ENCODE data around the gene TM7SF3.

TM7SF3 gene

DNA sequence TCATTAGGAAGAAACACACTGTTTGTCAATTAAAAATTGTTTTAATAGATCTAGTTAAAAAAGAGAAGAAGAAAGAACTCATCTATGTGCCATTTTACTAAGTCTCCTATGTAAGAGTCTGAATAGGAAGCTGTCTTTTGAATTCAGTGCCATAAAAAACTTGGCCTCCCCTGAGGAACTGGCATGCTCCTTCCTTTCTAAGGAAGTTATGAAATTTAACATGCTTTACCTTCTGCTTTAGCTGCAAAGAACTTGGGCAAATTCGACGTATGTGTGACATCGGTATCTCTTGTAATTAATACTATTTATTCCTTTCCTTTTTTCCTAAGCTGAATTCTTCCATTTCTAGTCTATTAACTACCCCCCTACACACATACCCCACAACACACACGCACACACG, 12.5 kb downstream of the TM7SF3 start:
- TF ChIP-seq FOXP2 (optimal IDR thresholded peaks at IDR 0.05; ENCODE audit: control extremely low read depth, extremely low read length, insufficient read depth) (no peak), POLR2AphosphoS5 (IDR thresholded peaks at IDR 0.05; ENCODE audit: borderline replicate concordance, low read depth, low read length) (no peak), EZH2 (IDR thresholded peaks at IDR 0.05) (no peak)
- no peak for DNase-seq (ENCODE audit: low read depth, low spot score)
- no peak overlapping the region for H3K4me3 ChIP-seq
- H3K9me3 ChIP-seq (ENCODE audit: low read depth, low read length): no peaks in the 10 kb centered on the region
- H3K9ac ChIP-seq (ENCODE audit: insufficient read length): no peak overlapping the region
- peaks cover 11% of the 10 kb centered on the region; the same call in 1 of the 2 replicates for H3K36me3 ChIP-seq (ENCODE audit: insufficient read depth, low read length)
- no peak overlapping the region for H3K27ac ChIP-seq

DNA sequence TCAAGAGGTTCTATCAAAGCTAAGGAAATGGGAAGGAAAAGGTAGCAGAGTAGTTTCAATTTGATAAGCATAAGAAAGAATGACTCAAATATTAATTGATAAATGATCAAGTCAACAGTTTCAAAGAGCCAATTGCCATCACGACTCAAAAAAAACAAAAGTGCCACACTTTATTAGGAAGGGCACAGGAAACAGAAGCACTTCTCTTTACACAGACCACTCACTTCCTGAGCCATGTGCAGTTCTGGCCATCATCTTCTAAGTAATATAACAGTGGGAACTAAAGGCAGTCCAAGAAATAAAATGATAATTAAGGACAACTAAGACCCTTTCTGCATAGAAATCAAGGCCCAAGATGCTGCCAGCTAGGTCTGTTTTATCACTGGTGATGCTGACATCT, 13.2 kb downstream of the TM7SF3 start:
- TF ChIP-seq EZH2 (IDR thresholded peaks at IDR 0.05): no peak
- no peak for TF ChIP-seq POLR2AphosphoS5 (IDR thresholded peaks at IDR 0.05; ENCODE audit: borderline replicate concordance, low read depth, low read length)
- TF ChIP-seq FOXP2 (optimal IDR thresholded peaks at IDR 0.05; ENCODE audit: control extremely low read depth, extremely low read length, insufficient read depth): no peak
- no peak for DNase-seq (ENCODE audit: low read depth, low spot score)
- H3K9me3 ChIP-seq (ENCODE audit: low read depth, low read length): no peaks in the 10 kb centered on the region

GRCh38 chr12:26997003-26997402, 17.2 kb downstream of the TM7SF3 start:
- Histone ChIP-seq H3K9ac (ENCODE audit: insufficient read length) (no peak overlapping the region), H3K9me3 (ENCODE audit: low read depth, low read length) (no peaks in the 10 kb centered on the region), H3K36me3 (ENCODE audit: insufficient read depth, low read length) (peaks cover 28% of the 10 kb centered on the region), H3K4me3 (no peak overlapping the region), H3K27ac (no peak overlapping the region)
- TF ChIP-seq EZH2 (IDR thresholded peaks at IDR 0.05) (no peak), POLR2AphosphoS5 (IDR thresholded peaks at IDR 0.05; ENCODE audit: borderline replicate concordance, low read depth, low read length) (no peak), FOXP2 (optimal IDR thresholded peaks at IDR 0.05; ENCODE audit: control extremely low read depth, extremely low read length, insufficient read depth) (no peak)
- DNase-seq (ENCODE audit: low read depth, low spot score): no peak

More for the DNA sequence above, 13.2 kb downstream of the TM7SF3 start:
- Histone ChIP-seq H3K4me3 (no peak overlapping the region), H3K9ac (ENCODE audit: insufficient read length) (no peak overlapping the region), H3K27ac (no peak overlapping the region), H3K36me3 (ENCODE audit: insufficient read depth, low read length) (peaks cover 11% of the 10 kb centered on the region; the same call in 1 of the 2 replicates)

DNA sequence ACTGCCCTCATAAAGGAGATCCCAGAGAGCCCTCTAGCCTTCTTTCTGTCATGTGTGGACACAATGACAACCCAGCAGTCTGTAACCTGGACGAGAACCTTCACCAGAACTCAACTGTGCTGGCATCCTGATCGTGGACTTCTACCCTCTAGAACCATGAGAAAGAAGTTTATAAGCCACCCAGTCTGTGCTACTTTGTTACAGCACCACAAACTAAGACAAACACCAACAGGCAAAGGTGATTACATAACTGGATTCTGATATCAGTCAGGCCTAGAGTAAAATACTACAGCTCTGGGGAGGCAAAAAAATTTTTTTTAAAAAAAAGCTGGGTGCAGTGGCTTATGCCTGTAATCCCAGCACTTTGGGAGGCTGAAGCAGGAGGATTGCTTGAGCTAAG, 18.5 kb downstream of the TM7SF3 start:
- H3K9ac ChIP-seq (ENCODE audit: insufficient read length): no peak overlapping the region
- DNase-seq (ENCODE audit: low read depth, low spot score): no peak
- TF ChIP-seq POLR2AphosphoS5 (IDR thresholded peaks at IDR 0.05; ENCODE audit: borderline replicate concordance, low read depth, low read length) (no peak), EZH2 (IDR thresholded peaks at IDR 0.05) (no peak), FOXP2 (optimal IDR thresholded peaks at IDR 0.05; ENCODE audit: control extremely low read depth, extremely low read length, insufficient read depth) (no peak)
- H3K27ac ChIP-seq: no peak overlapping the region
- H3K36me3 ChIP-seq (ENCODE audit: insufficient read depth, low read length): peaks cover 31% of the 10 kb centered on the region
- H3K9me3 ChIP-seq (ENCODE audit: low read depth, low read length): no peaks in the 10 kb centered on the region
- H3K4me3 ChIP-seq: no peak overlapping the region

- H3K27ac ChIP-seq: no peak overlapping the region
- TF ChIP-seq POLR2AphosphoS5 (IDR thresholded peaks at IDR 0.05; ENCODE audit: borderline replicate concordance, low read depth, low read length): no peak
- TF ChIP-seq FOXP2 (optimal IDR thresholded peaks at IDR 0.05; ENCODE audit: control extremely low read depth, extremely low read length, insufficient read depth): no peak
- no peak for TF ChIP-seq EZH2 (IDR thresholded peaks at IDR 0.05)
- H3K9ac ChIP-seq (ENCODE audit: insufficient read length): no peak overlapping the region
- no peak overlapping the region for H3K4me3 ChIP-seq
- H3K9me3 ChIP-seq (ENCODE audit: low read depth, low read length): no peaks in the 10 kb centered on the region
- DNase-seq (ENCODE audit: low read depth, low spot score): no peak
- peaks cover 25% of the 10 kb centered on the region for H3K36me3 ChIP-seq (ENCODE audit: insufficient read depth, low read length)
Observed at GRCh38 chr12:26994109-26994508, 20.1 kb downstream of the TM7SF3 start.

DNA sequence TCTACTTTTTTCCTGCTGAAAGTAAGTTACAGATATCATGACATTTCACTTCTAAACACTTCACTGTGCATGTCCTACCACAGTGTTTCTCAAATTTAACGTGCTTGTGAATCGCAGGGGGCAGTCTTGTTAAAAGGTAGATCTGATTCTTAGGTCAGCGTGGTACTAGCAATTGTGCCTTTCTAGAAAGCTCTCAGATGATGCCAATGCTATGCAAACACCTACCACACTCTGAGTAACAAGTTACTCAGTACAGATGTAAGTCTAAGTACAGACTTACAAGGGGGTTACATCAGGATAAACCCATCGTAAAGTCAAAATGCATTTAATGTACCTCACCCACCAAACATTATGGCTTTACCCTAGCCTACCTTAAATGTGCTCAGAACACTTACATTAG, 22.4 kb downstream of the TM7SF3 start:
- Histone ChIP-seq H3K4me3 (no peak overlapping the region), H3K9ac (ENCODE audit: insufficient read length) (no peak overlapping the region), H3K9me3 (ENCODE audit: low read depth, low read length) (no peaks in the 10 kb centered on the region), H3K36me3 (ENCODE audit: insufficient read depth, low read length) (peaks cover 23% of the 10 kb centered on the region), H3K27ac (no peak overlapping the region)
- DNase-seq (ENCODE audit: low read depth, low spot score): no peak
- TF ChIP-seq FOXP2 (optimal IDR thresholded peaks at IDR 0.05; ENCODE audit: control extremely low read depth, extremely low read length, insufficient read depth) (no peak), EZH2 (IDR thresholded peaks at IDR 0.05) (no peak), POLR2AphosphoS5 (IDR thresholded peaks at IDR 0.05; ENCODE audit: borderline replicate concordance, low read depth, low read length) (no peak)

DNA sequence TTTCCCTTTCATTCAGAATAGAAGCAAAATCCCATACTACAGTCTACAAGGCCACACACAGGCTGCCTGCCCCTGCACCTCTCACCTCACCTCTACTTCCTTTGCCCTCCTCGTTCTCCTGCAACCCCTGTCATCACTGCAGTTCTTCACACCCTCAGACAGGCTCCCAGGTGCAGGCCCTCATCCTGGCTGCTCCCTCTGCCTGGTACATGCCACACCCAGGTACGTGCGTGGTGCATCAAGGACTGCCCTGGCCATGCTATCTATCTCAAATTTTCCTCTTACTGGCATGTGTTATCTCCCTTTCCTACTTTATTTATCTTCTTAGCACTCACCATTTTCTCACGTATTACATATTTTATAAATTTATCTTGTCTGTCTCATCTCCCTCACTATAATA, 24.3 kb downstream of the TM7SF3 start:
- H3K36me3 ChIP-seq (ENCODE audit: insufficient read depth, low read length): peaks cover 16% of the 10 kb centered on the region

GRCh38 chr12:26988703-26989102, 25.5 kb downstream of the TM7SF3 start:
- Histone ChIP-seq H3K4me3 (no peak overlapping the region), H3K9me3 (ENCODE audit: low read depth, low read length) (no peaks in the 10 kb centered on the region), H3K36me3 (ENCODE audit: insufficient read depth, low read length) (peaks cover 12% of the 10 kb centered on the region; the same call in 1 of the 2 replicates), H3K27ac (no peak overlapping the region), H3K9ac (ENCODE audit: insufficient read length) (no peak overlapping the region)
- DNase-seq (ENCODE audit: low read depth, low spot score): no peak
- TF ChIP-seq POLR2AphosphoS5 (IDR thresholded peaks at IDR 0.05; ENCODE audit: borderline replicate concordance, low read depth, low read length) (no peak), EZH2 (IDR thresholded peaks at IDR 0.05) (no peak), FOXP2 (optimal IDR thresholded peaks at IDR 0.05; ENCODE audit: control extremely low read depth, extremely low read length, insufficient read depth) (no peak)

More for the DNA sequence above, 24.3 kb downstream of the TM7SF3 start:
- Histone ChIP-seq H3K27ac (no peak overlapping the region), H3K9ac (ENCODE audit: insufficient read length) (no peak overlapping the region), H3K4me3 (no peak overlapping the region), H3K9me3 (ENCODE audit: low read depth, low read length) (no peaks in the 10 kb centered on the region)
- no peak for DNase-seq (ENCODE audit: low read depth, low spot score)
- no peak for TF ChIP-seq FOXP2 (optimal IDR thresholded peaks at IDR 0.05; ENCODE audit: control extremely low read depth, extremely low read length, insufficient read depth)
- TF ChIP-seq POLR2AphosphoS5 (IDR thresholded peaks at IDR 0.05; ENCODE audit: borderline replicate concordance, low read depth, low read length): no peak
- no peak for TF ChIP-seq EZH2 (IDR thresholded peaks at IDR 0.05)

Measured in SK-N-MC (cell line).